OCI-LY7 (cell line): ENCODE data around the gene CALN1. TPM values are rescaled to one million over a fixed set of nuclear protein-coding genes. Genes with fewer than 3 reads are reported as not detected.

Experiments used
- BruUV-seq: library from RNA; stranded (reverse); fragments of 400-500 nt; replicated peaks from 2 replicates; lab custom pipeline; 2021; lab: Mats Ljungman, UMichigan
- CTCF ChIA-PET: fragments of 300-600 bp; sonication (Branson Sonifier 250); formaldehyde crosslinking; loops from one replicate; lab custom pipeline; 2022; ENCODE audit warnings: antibody characterized with exemption; ENCODE audit not compliant: unreplicated experiment; lab: Charles Lee
- POLR2A ChIA-PET: fragments of 300-600 bp; sonication (Branson Sonifier 250); formaldehyde crosslinking; loops from one replicate; lab custom pipeline; 2022; ENCODE audit warnings: antibody characterized with exemption; lab: Charles Lee
- DNase-seq: peaks from one replicate; pipeline ENCODE4 v3.0.0-alpha.2; 2015; ENCODE audit warnings: low spot score
- H2AFZ ChIP-seq: fragments of 200-600 bp; sonication (generic), shearing (Covaris generic); 2 replicates; pipeline ENCODE4 v1.6.1; 2014; ENCODE audit warnings: mild to moderate bottlenecking, antibody characterized with exemption, low read length, moderate library complexity
- H3K27ac ChIP-seq: fragments of 200-600 bp; sonication (generic); 2 replicates; pipeline ENCODE4 v1.5.1; 2014; ENCODE audit warnings: mixed run types, low read depth, mild to moderate bottlenecking, moderate library complexity, low read length, inconsistent platforms; ENCODE audit not compliant: poor library complexity, severe bottlenecking
- H3K36me3 ChIP-seq: fragments of 200-600 bp; sonication (generic); 2 replicates; pipeline ENCODE4 v1.6.1; 2014; ENCODE audit warnings: mild to moderate bottlenecking, antibody characterized with exemption, low read length, moderate library complexity, mixed read lengths; ENCODE audit not compliant: insufficient read depth
- H3K4me1 ChIP-seq: fragments of 200-600 bp; sonication (generic); 2 replicates; pipeline ENCODE4 v1.5.1; 2014; ENCODE audit warnings: mild to moderate bottlenecking, low read length; ENCODE audit not compliant: insufficient read depth, poor library complexity, severe bottlenecking
- H3K4me2 ChIP-seq: fragments of 200-600 bp; sonication (generic); 2 replicates; pipeline ENCODE4 v1.6.1; 2014; ENCODE audit warnings: mild to moderate bottlenecking, low read length
- H3K4me3 ChIP-seq: fragments of 200-600 bp; sonication (generic); 2 replicates; pipeline ENCODE4 v1.5.1; 2014; ENCODE audit warnings: mild to moderate bottlenecking, low read depth, low read length; ENCODE audit not compliant: poor library complexity, severe bottlenecking
- H3K79me2 ChIP-seq: fragments of 200-600 bp; sonication (generic); 2 replicates; pipeline ENCODE4 v1.6.1; 2016; ENCODE audit warnings: low read depth, mild to moderate bottlenecking, low read length, moderate library complexity, mixed read lengths; ENCODE audit not compliant: insufficient read depth
- H3K9me2 ChIP-seq: fragments of 200-600 bp; sonication (generic); 2 replicates; pipeline ENCODE4 v1.6.1; 2016; ENCODE audit warnings: mild to moderate bottlenecking, low read length, mixed read lengths; ENCODE audit not compliant: insufficient read depth
- H3K9me3 ChIP-seq: fragments of 200-600 bp; sonication (generic); 2 replicates; pipeline ENCODE4 v1.6.1; 2014; ENCODE audit warnings: mild to moderate bottlenecking, mixed run types, low read length, mixed read lengths
- H4K20me1 ChIP-seq: fragments of 200-600 bp; sonication (generic); 2 replicates; pipeline ENCODE4 v1.6.1; 2014; ENCODE audit warnings: mild to moderate bottlenecking, antibody characterized with exemption, low read length, moderate library complexity, mixed read lengths; ENCODE audit not compliant: insufficient read depth
- CTCF ChIP-seq: fragments of 200-600 bp; sonication (generic); conservative IDR thresholded peaks from 2 replicates; pipeline ENCODE4 v1.5.1; 2014; ENCODE audit warnings: mild to moderate bottlenecking, antibody characterized with exemption, low read length, moderate library complexity, mixed read lengths
- EZH2phosphoT487 ChIP-seq: fragments of 200-600 bp; sonication (generic); IDR thresholded peaks from 2 replicates; pipeline ENCODE4 v1.6.1; 2018; ENCODE audit warnings: low read depth, borderline replicate concordance, mild to moderate bottlenecking, mixed run types, antibody characterized with exemption, low read length, moderate library complexity, mixed read lengths
- intact Hi-C: fragments of 100-400 bp; cut with micrococcal nuclease; formaldehyde crosslinking; loops from one replicate; pipeline ENCODE4 v1.10.0; 2022; ENCODE audit not compliant: unreplicated experiment
- total RNA-seq, 2 experiments: library from RNA; depleted of rRNA in 1 of 2; stranded (reverse); fragments of >200 nt in 1 of 2; shearing (Covaris generic) in 1 of 2; gene quantifications; 2 replicates each; pipeline ENCODE4 v1.2.3, GENCODE V29; 2014 to 2022

Gene CALN1
- total RNA-seq, 2 experiments from 2014 or later: not detected

GRCh38 chr7:72063330-72063729, 348.8 kb downstream of the CALN1 start:
- CTCF ChIA-PET: no interaction called here
- Histone ChIP-seq H3K4me2 (no peak overlapping the region), H3K4me3 (no peak overlapping the region), H3K9me2 (no peaks in the 10 kb centered on the region), H4K20me1 (no peaks in the 10 kb centered on the region), H3K4me1 (no peaks in the 10 kb centered on the region), H2AFZ (no peak overlapping the region), H3K27ac (no peak overlapping the region), H3K79me2 (no peaks in the 10 kb centered on the region), H3K36me3 (no peaks in the 10 kb centered on the region), H3K9me3 (no peaks in the 10 kb centered on the region; the same call in 1 of the 2 replicates)
- TF ChIP-seq EZH2phosphoT487 (no peak), CTCF (no peak)
- no TSS peak for BruUV-seq
- POLR2A ChIA-PET: no interaction called here
- DNase-seq: no peak
- intact Hi-C loops: no loop called here

GRCh38 chr7:72062666-72063065, 349.5 kb downstream of the CALN1 start:
- ChIA-PET CTCF (no interaction called here), POLR2A (no interaction called here)
- intact Hi-C loops: no loop called here
- no peaks in the 10 kb centered on the region for H4K20me1 ChIP-seq
- no peaks in the 10 kb centered on the region for H3K4me1 ChIP-seq
- no peaks in the 10 kb centered on the region for H3K36me3 ChIP-seq
- H3K27ac ChIP-seq: no peak overlapping the region
- H3K79me2 ChIP-seq: no peaks in the 10 kb centered on the region
- no peak overlapping the region for H3K4me2 ChIP-seq
- TF ChIP-seq CTCF (no peak), EZH2phosphoT487 (no peak)
- BruUV-seq: no TSS peak
- no peak overlapping the region for H3K4me3 ChIP-seq
- no peak for DNase-seq
- H3K9me2 ChIP-seq: no peaks in the 10 kb centered on the region
- H3K9me3 ChIP-seq: no peaks in the 10 kb centered on the region; the same call in 1 of the 2 replicates
- no peak overlapping the region for H2AFZ ChIP-seq

GRCh38 chr7:72059925-72060324, 352.2 kb downstream of the CALN1 start:
- H3K4me1 ChIP-seq: no peaks in the 10 kb centered on the region
- TF ChIP-seq EZH2phosphoT487 (no peak), CTCF (no peak)
- no peak overlapping the region for H3K27ac ChIP-seq
- no TSS peak for BruUV-seq
- intact Hi-C loops: no loop called here
- H3K4me2 ChIP-seq: no peak overlapping the region
- no peaks in the 10 kb centered on the region; the same call in 1 of the 2 replicates for H3K9me3 ChIP-seq
- H2AFZ ChIP-seq: no peak overlapping the region
- POLR2A ChIA-PET: interaction anchor here (0.7 kb wide), 1 partner anchor 1912 kb away, joined by 3 read pairs; no protein-coding TSS in a partner anchor
- H4K20me1 ChIP-seq: no peaks in the 10 kb centered on the region
- DNase-seq: no peak
- no peaks in the 10 kb centered on the region for H3K9me2 ChIP-seq
- no peaks in the 10 kb centered on the region for H3K79me2 ChIP-seq
- CTCF ChIA-PET: no interaction called here
- H3K4me3 ChIP-seq: no peak overlapping the region
- H3K36me3 ChIP-seq: no peaks in the 10 kb centered on the region
